ENCODE data around the gene CST7. TPM values are rescaled to one million over a fixed set of nuclear protein-coding genes. Genes with fewer than 3 reads are reported as not detected.

Gene CST7
- polyA plus RNA-seq, 2 of the 4 experiments (the other 2 are of a cell fraction), result not detected

GRCh38 chr20:24917797-24918578 is 31.1 kb upstream of the CST7 start:
- peak; percentile 23 for FAIRE-seq
- POLR2A ChIA-PET, result no interaction called here
- TF ChIP-seq HEYL (CRISPR knock-in tag; IDR thresholded peaks at IDR 0.05) (no peak), PBX3 (IDR thresholded peaks at IDR 0.05) (no peak), FOSL2 (IDR thresholded peaks at IDR 0.05) (no peak), FOSL2 (CRISPR knock-in tag; IDR thresholded peaks at IDR 0.05) (no peak), KDM1A (IDR thresholded peaks at IDR 0.05; ENCODE audit: low read depth) (no peak), BHLHE40 (IDR thresholded peaks at IDR 0.05; ENCODE audit: low read depth, low read length) (no peak), HOXA7 (CRISPR knock-in tag; IDR thresholded peaks at IDR 0.05) (no peak), CEBPB (IDR thresholded peaks at IDR 0.05) (no peak), REST (IDR thresholded peaks at IDR 0.05) (no peak), PHF8 (IDR thresholded peaks at IDR 0.05; ENCODE audit: borderline replicate concordance, low read depth) (no peak), TFCP2L1 (CRISPR knock-in tag; IDR thresholded peaks at IDR 0.05) (no peak), ZFP36 (IDR thresholded peaks at IDR 0.05; ENCODE audit: borderline replicate concordance, partially characterized antibody) (no peak), RFX5 (IDR thresholded peaks at IDR 0.05) (no peak), SMC3 (IDR thresholded peaks at IDR 0.05) (peak; percentile 94), ATOH8 (CRISPR knock-in tag; IDR thresholded peaks at IDR 0.05; ENCODE audit: low read depth) (no peak), EHMT2 (IDR thresholded peaks at IDR 0.05; ENCODE audit: low read depth) (no peak), ZSCAN20 (CRISPR knock-in tag; IDR thresholded peaks at IDR 0.05) (no peak), POLR2A (IDR thresholded peaks at IDR 0.05; ENCODE audit: low read length) (no peak), RNF2 (IDR thresholded peaks at IDR 0.05; ENCODE audit: borderline replicate concordance, low read depth) (no peak), JUNB (IDR thresholded peaks at IDR 0.05) (no peak), HMGXB4 (CRISPR knock-in tag; IDR thresholded peaks at IDR 0.05; ENCODE audit: borderline replicate concordance) (no peak), HOXB13 (CRISPR knock-in tag; IDR thresholded peaks at IDR 0.05; ENCODE audit: low read depth) (no peak), RAD21 (conservative IDR thresholded peaks at IDR 0.05 in 1 of 2, IDR thresholded peaks at IDR 0.05 in 1 of 2) (peak; percentile 98), NFE2L2 (conservative IDR thresholded peaks at IDR 0.05; ENCODE audit: low read length) (no peak), CTCF (IDR thresholded peaks at IDR 0.05) (peak; percentile 88), ZC3H11A (IDR thresholded peaks at IDR 0.05) (no peak)

More at GRCh38 chr20:24917797-24918578, 31.1 kb upstream of the CST7 start:
- DNase-seq (ENCODE audit: low read depth in 1 of 2, low spot score in 1 of 2) (peak; percentile 73 to 80), ATAC-seq (peak; percentile 77 to 98)
- H3K4me3 ChIP-seq, result no peak overlapping the region
- H3K9me3 ChIP-seq, result no peaks in the 10 kb centered on the region
- CTCF ChIA-PET, result interaction anchor here (0.6 to 8.8 kb wide), 58 partner anchors 10 to 1249 kb away, joined by 3 to 76 read pairs (median 3); no protein-coding TSS in a partner anchor
- no peak overlapping the region for H3K4me2 ChIP-seq
- 35% methylated on average over 25 of the region's 34 CpGs for WGBS (ENCODE audit: missing lambda C conversion rate)
- H3K27ac ChIP-seq, result peak overlapping the region in 1 of 2 experiments; percentile 50; a peak in 1 of 6 replicates
- no peaks in the 10 kb centered on the region for H3K4me1 ChIP-seq
